Activated naive CD8-positive, alpha-beta T cell treated with anti-CD3 and anti-CD28 coated beads, Interleukin-2, amount 10 ng/mL, durations not matched to agents 7 days and 5 days (primary cell): ENCODE measurements around the gene TYW5. TPM values are rescaled to one million over a fixed set of nuclear protein-coding genes. Genes with fewer than 3 reads are reported as not detected.
"Not testable (repeated sequence)": the region's sequence is repeated elsewhere in the genome, so short reads cannot be mapped to it uniquely, and the experiment has no call there.

Experiments
- ATAC-seq: fragments of 150-1000 bp; cut with Tn5 transposase; one replicate; pipeline ENCODE4 v1.10.0; 2021; ENCODE audit warnings: low read depth, moderate library complexity
- POLR2A ChIA-PET: fragments of 350-600 bp; sonication (Branson Sonifier 250); formaldehyde crosslinking; loops from one replicate; lab custom pipeline; 2021; ENCODE audit warnings: antibody characterized with exemption; lab: Charles Lee
- DNase-seq: peaks from one replicate; pipeline ENCODE4 v3.0.0; 2021
- H3K27ac Mint-ChIP-seq: one replicate; pipeline ENCODE4 v1.8.0; 2022; ENCODE audit warnings: mild to moderate bottlenecking, mixed read lengths
- H3K27me3 Mint-ChIP-seq: one replicate; pipeline ENCODE4 v1.8.0; 2022; ENCODE audit warnings: mild to moderate bottlenecking, moderate library complexity, mixed read lengths
- H3K36me3 Mint-ChIP-seq: one replicate; pipeline ENCODE4 v1.8.0; 2021; ENCODE audit warnings: mild to moderate bottlenecking, mixed read lengths
- H3K4me1 Mint-ChIP-seq: one replicate; pipeline ENCODE4 v1.8.0; 2021; ENCODE audit warnings: mixed read lengths
- H3K4me3 Mint-ChIP-seq: one replicate; pipeline ENCODE4 v1.8.0; 2022; ENCODE audit warnings: mild to moderate bottlenecking, moderate library complexity, mixed read lengths
- H3K9me3 Mint-ChIP-seq: one replicate; pipeline ENCODE4 v1.8.0; 2021; ENCODE audit warnings: mixed read lengths
- total RNA-seq, 2 experiments: library from RNA; stranded (reverse); gene quantifications; one replicate each; pipeline ENCODE4 v1.2.3, GENCODE V29; 2021

The TYW5 gene
- total RNA-seq, 2 experiments from 2014 or later = 9.3 to 10.0 TPM

DNA sequence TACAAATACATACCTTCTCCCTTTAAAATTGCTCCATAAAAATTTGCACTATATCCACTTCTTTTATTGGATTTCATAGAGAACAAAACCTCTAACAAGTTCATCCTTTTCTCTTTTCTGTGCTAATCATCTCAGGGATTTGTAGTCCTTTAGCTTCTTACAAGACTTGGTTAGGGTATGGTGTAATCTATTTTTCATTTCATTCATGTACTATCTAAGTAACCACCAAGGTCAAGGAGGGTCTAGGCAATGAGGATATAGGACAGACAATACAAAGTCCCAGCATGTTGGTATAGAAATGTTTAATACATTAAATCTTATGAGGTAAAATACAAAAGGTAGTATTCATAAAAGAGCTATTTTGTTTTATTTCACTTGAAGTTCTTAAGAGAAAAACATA is 26.7 kb downstream of the TYW5 start:
- H3K36me3 Mint-ChIP-seq = peaks cover 13% of the 10 kb centered on the region
- no peak for ATAC-seq
- peaks cover 5% of the 10 kb centered on the region for H3K4me1 Mint-ChIP-seq
- no peak overlapping the region for H3K4me3 Mint-ChIP-seq
- H3K27ac Mint-ChIP-seq = no peak overlapping the region
- POLR2A ChIA-PET = no interaction called here
- no peaks in the 10 kb centered on the region for H3K9me3 Mint-ChIP-seq
- no peak for DNase-seq
- no peaks in the 10 kb centered on the region for H3K27me3 Mint-ChIP-seq

- no peak overlapping the region for H3K4me3 Mint-ChIP-seq
- no peak for DNase-seq
- H3K27me3 Mint-ChIP-seq = no peaks in the 10 kb centered on the region
- POLR2A ChIA-PET = no interaction called here
- peaks cover 13% of the 10 kb centered on the region for H3K36me3 Mint-ChIP-seq
- no peak for ATAC-seq
- H3K27ac Mint-ChIP-seq = no peak overlapping the region
- H3K9me3 Mint-ChIP-seq = no peaks in the 10 kb centered on the region
- H3K4me1 Mint-ChIP-seq = peaks cover 5% of the 10 kb centered on the region
Observed at GRCh38 chr2:199928226-199928625, 27.1 kb downstream of the TYW5 start.

DNA sequence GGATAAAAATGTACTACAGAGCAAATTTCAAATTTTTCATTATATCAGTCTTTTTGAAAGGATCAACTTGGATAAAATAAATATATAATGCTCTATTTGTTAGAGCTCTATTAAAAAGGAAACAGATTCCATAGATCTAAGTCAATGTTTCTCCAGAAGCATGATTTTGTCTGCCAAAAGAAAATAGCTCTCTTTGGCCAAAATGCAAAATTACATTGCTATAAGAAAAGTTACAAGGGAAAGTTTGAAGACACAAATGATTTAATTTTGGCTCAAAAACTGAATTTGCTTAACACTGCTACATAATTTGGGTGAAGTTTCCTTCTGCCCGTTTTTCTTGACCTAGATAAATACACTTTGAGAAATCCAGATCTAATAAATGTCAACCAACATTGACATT is 28.5 kb downstream of the TYW5 start:
- no peak for ATAC-seq
- no peaks in the 10 kb centered on the region for H3K9me3 Mint-ChIP-seq
- DNase-seq = no peak
- peaks cover 14% of the 10 kb centered on the region for H3K36me3 Mint-ChIP-seq
- POLR2A ChIA-PET = interaction anchor here (0.7 kb wide), 1 partner anchor 48 kb away, joined by 5 read pairs; no protein-coding TSS in a partner anchor
- peaks cover 5% of the 10 kb centered on the region for H3K4me1 Mint-ChIP-seq
- no peak overlapping the region for H3K27ac Mint-ChIP-seq
- no peaks in the 10 kb centered on the region for H3K27me3 Mint-ChIP-seq
- H3K4me3 Mint-ChIP-seq = no peak overlapping the region

- DNase-seq = no peak
- POLR2A ChIA-PET = no interaction called here
- Mint-ChIP-seq H3K4me3 (no peak overlapping the region), H3K27ac (no peak overlapping the region), H3K27me3 (no peaks in the 10 kb centered on the region), H3K36me3 (peaks cover 27% of the 10 kb centered on the region), H3K4me1 (peaks cover 6% of the 10 kb centered on the region), H3K9me3 (no peaks in the 10 kb centered on the region)
- no peak for ATAC-seq
Observed at GRCh38 chr2:199923924-199924323, 31.4 kb downstream of the TYW5 start.

DNA sequence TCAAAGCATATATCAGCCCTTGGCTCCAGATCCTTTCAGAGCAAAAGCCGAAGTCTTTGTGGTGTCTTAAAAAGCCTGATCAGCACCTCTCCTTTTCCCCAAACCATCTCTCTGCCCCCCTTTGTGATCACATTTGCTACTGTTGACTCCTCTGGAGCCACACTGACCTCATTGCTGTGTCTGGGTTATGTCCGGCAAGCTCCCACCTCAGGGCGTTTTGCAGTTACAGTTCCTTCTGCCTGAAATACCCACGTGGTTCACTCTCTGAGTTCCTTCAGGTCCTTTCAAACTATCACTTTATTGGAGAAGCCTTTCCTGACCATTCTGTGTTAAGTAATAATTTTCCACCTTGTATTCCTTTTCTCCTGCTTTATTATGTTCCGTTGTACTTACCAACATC is 32.4 kb downstream of the TYW5 start:
- Mint-ChIP-seq H3K9me3 (peaks cover 2% of the 10 kb centered on the region), H3K4me3 (no peak overlapping the region), H3K27ac (no peak overlapping the region), H3K4me1 (peaks cover 6% of the 10 kb centered on the region), H3K27me3 (no peaks in the 10 kb centered on the region), H3K36me3 (peaks cover 35% of the 10 kb centered on the region)
- POLR2A ChIA-PET = no interaction called here
- ATAC-seq = no peak
- no peak for DNase-seq

DNA sequence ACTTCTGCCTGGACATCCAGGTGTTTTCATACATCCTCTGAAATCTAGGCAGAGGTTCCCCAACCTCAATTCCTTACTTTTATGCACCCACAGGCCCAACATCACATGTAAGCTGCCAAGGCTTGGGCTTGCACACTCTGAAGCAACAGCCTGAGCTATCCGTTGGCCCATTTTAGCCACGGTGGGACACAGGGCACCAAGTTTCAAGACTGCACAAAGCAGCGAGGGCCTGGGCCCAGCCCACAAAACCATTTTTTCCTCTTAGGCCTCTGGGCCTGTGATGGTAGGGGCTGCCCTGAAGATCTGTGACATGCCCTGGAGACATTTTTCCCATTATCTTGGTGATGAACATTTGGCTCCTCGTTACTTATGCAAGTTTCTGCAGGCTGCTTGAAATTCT is 38.3 kb downstream of the TYW5 start:
- Mint-ChIP-seq H3K4me1 (peaks cover 25% of the 10 kb centered on the region), H3K4me3 (no peak overlapping the region), H3K9me3 (peaks cover 8% of the 10 kb centered on the region), H3K27me3 (no peaks in the 10 kb centered on the region), H3K36me3 (peaks cover 53% of the 10 kb centered on the region), H3K27ac (no peak overlapping the region)
- no peak for ATAC-seq
- no peak for DNase-seq
- POLR2A ChIA-PET = no interaction called here

GRCh38 chr2:199914372-199914958 is 40.8 kb downstream of the TYW5 start:
- no peak for ATAC-seq
- peaks cover 42% of the 10 kb centered on the region for H3K36me3 Mint-ChIP-seq
- H3K4me3 Mint-ChIP-seq = peak overlapping the region; percentile 10
- peaks cover 8% of the 10 kb centered on the region for H3K9me3 Mint-ChIP-seq
- peak overlapping the region; percentile 29 for H3K27ac Mint-ChIP-seq
- H3K27me3 Mint-ChIP-seq = peaks cover 2% of the 10 kb centered on the region
- POLR2A ChIA-PET = no interaction called here
- DNase-seq = no peak
- peaks cover 33% of the 10 kb centered on the region for H3K4me1 Mint-ChIP-seq

DNA sequence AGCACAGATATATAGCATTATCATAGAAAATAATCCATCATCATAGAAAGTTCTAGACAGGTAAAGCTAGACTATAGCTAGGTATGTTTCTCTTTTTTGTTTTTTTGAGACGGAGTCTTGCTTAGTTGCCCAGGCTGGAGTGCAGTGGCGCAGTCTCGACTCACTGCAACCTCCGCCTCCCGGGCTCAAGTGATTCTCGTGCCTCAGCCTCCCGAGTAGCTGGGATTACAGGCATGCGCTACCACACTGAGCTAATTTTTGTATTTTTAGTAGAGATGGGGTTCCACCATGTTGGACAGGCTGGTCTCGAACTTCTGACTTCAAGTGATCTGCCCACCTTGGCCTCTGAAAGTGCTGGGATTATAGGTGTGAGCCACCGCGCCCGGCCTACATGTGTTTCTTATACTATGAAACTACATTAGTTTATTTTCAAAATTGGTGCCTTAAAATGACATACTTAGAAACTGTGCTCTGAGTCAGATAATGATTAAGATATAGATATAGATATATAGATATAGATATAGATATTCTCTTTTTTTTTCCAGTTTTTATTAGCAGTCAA is 42.7 kb downstream of the TYW5 start:
- not testable (repeated sequence) for H3K9me3 Mint-ChIP-seq, H3K27ac Mint-ChIP-seq, H3K27me3 Mint-ChIP-seq, DNase-seq, ATAC-seq
- Mint-ChIP-seq H3K4me1 (peaks cover 32% of the 10 kb centered on the region), H3K4me3 (peak overlapping the region; percentile 94), H3K36me3 (peaks cover 28% of the 10 kb centered on the region)
- POLR2A ChIA-PET = interaction anchor here (0.9 kb wide), 1 partner anchor 42 kb away, joined by 3 read pairs; the partner anchor contains the start of genes MAIP1 and TYW5

- peak overlapping the region; percentile 94 for H3K4me3 Mint-ChIP-seq
- H3K4me1 Mint-ChIP-seq = peaks cover 29% of the 10 kb centered on the region
- H3K27ac Mint-ChIP-seq = peak overlapping the region; percentile 94
- POLR2A ChIA-PET = interaction anchor here (1.5 kb wide), 1 partner anchor 556 kb away, joined by 4 read pairs; no protein-coding TSS in a partner anchor
- H3K9me3 Mint-ChIP-seq = peaks cover 1% of the 10 kb centered on the region
- H3K36me3 Mint-ChIP-seq = peaks cover 20% of the 10 kb centered on the region
- H3K27me3 Mint-ChIP-seq = peaks cover 12% of the 10 kb centered on the region
- no peak for ATAC-seq
- DNase-seq = no peak
Observed at GRCh38 chr2:199911877-199912161, 43.5 kb downstream of the TYW5 start.

GRCh38 chr2:199911052-199911876 is 44.0 kb downstream of the TYW5 start, which contains the start of gene C2orf69:
C2orf69 (plus strand) TSS chr2:199911293; CDS start chr2:199911439, 146 bp downstream.
- Mint-ChIP-seq H3K36me3 (peaks cover 14% of the 10 kb centered on the region), H3K4me1 (peaks cover 29% of the 10 kb centered on the region), H3K27ac (peak within 1 kb of the TSS; percentile 94), H3K27me3 (peaks cover 16% of the 10 kb centered on the region), H3K9me3 (no peaks in the 10 kb centered on the region), H3K4me3 (peak within 1 kb of the TSS; percentile 94)
- POLR2A ChIA-PET = interaction anchor here (1.5 kb wide), 1 partner anchor 556 kb away, joined by 4 read pairs; no protein-coding TSS in a partner anchor
- DNase-seq (peak; percentile 88), ATAC-seq (peak; percentile 88)

- ATAC-seq = no peak
- Mint-ChIP-seq H3K27me3 (peaks cover 22% of the 10 kb centered on the region), H3K36me3 (peaks cover 7% of the 10 kb centered on the region), H3K9me3 (no peaks in the 10 kb centered on the region), H3K27ac (peak overlapping the region; percentile 94), H3K4me3 (peak overlapping the region; percentile 94), H3K4me1 (peaks cover 25% of the 10 kb centered on the region)
- POLR2A ChIA-PET = interaction anchor here (1.5 kb wide), 1 partner anchor 557 kb away, joined by 4 read pairs; no protein-coding TSS in a partner anchor
- DNase-seq = no peak
Observed at GRCh38 chr2:199910338-199911051, 44.8 kb downstream of the TYW5 start.

DNA sequence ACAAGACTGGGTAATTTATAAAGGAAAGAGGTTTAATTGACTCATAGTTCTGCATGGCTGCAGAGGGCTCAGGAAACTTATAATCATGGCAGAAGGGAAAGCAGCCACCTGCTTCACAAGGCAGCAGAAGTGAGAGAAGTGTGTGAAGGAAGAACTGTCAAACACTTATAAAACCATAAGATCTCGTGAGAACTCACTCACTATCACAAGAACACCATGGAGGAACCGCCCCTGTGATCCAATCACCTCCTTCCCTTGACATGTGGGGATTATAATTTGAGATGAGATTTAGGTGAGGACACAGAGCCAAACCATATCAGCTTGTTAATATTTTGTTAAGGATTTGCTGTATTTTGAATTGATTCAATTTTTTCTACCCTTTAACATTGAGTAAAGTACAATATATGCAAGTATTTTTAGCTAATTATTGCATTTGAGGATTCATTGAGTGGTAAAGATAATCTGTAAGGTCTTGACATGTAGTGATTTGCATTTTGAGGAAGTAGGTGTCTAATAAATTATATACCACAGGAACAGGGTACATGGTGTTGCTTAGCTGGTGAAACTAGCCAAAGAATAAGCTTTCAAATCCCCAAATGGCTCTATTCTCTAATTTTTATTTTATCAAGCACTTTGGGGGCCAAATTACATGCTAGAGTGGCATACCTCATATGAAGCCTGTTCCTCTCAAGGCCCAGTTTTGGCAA is 48.1 kb downstream of the TYW5 start:
- ATAC-seq = no peak
- POLR2A ChIA-PET = no interaction called here
- H3K27ac Mint-ChIP-seq = no peak overlapping the region
- peaks cover 8% of the 10 kb centered on the region for H3K4me1 Mint-ChIP-seq
- no peaks in the 10 kb centered on the region for H3K9me3 Mint-ChIP-seq
- peaks cover 35% of the 10 kb centered on the region for H3K27me3 Mint-ChIP-seq
- H3K36me3 Mint-ChIP-seq = no peaks in the 10 kb centered on the region
- H3K4me3 Mint-ChIP-seq = no peak overlapping the region
- DNase-seq = no peak
